ENCODE measurements around the gene SOX4. TPM values are rescaled to one million over a fixed set of nuclear protein-coding genes. Genes with fewer than 3 reads are reported as not detected.

The SOX4 gene
- total RNA-seq, 1 experiment from 2014 or later = 67.0 TPM

DNA sequence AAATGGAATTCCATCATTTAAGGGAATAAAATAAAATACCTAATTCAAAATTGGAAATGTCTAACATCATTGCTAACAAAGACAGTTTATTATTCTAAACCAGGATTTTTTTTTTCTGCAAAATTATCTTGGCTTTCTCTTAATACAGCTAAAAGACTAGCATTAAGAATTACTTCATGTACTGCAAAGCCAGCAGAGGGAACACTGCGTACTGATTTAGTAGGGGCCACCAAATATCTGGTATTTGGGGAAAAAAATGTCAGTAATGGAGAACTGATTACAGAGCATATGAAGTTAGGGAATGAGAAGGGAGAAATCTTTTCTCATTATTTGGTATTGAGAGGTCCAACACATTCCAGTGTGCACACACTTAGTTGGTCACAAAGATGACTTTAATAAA is 3.2 kb upstream of the SOX4 start:
- no peak for TF ChIP-seq EGR1 (IDR thresholded peaks at IDR 0.05; ENCODE audit: low read depth)
- TF ChIP-seq ZNF274 (IDR thresholded peaks at IDR 0.05; ENCODE audit: low read depth, low read length) = no peak
- TF ChIP-seq, protein P1, sequence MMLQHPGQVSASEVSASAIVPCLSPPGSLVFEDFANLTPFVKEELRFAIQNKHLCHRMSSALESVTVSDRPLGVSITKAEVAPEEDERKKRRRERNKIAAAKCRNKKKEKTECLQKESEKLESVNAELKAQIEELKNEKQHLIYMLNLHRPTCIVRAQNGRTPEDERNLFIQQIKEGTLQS (IDR thresholded peaks at IDR 0.05) = no peak
- no peak for TF ChIP-seq RAD21 (IDR thresholded peaks at IDR 0.05; ENCODE audit: low read depth)
- TF ChIP-seq JUND (IDR thresholded peaks at IDR 0.05) = no peak
- TF ChIP-seq, protein P2, sequence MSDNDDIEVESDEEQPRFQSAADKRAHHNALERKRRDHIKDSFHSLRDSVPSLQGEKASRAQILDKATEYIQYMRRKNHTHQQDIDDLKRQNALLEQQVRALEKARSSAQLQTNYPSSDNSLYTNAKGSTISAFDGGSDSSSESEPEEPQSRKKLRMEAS (IDR thresholded peaks at IDR 0.05) = no peak
- TF ChIP-seq, protein P3, sequence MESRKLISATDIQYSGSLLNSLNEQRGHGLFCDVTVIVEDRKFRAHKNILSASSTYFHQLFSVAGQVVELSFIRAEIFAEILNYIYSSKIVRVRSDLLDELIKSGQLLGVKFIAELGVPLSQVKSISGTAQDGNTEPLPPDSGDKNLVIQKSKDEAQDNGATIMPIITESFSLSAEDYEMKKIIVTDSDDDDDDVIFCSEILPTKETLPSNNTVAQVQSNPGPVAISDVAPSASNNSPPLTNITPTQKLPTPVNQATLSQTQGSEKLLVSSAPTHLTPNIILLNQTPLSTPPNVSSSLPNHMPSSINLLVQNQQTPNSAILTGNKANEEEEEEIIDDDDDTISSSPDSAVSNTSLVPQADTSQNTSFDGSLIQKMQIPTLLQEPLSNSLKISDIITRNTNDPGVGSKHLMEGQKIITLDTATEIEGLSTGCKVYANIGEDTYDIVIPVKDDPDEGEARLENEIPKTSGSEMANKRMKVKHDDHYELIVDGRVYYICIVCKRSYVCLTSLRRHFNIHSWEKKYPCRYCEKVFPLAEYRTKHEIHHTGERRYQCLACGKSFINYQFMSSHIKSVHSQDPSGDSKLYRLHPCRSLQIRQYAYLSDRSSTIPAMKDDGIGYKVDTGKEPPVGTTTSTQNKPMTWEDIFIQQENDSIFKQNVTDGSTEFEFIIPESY (IDR thresholded peaks at IDR 0.05; ENCODE audit: extremely low read depth, insufficient replicate concordance, low read length) = no peak
- no peak for TF ChIP-seq SIN3A (IDR thresholded peaks at IDR 0.05; ENCODE audit: low read depth)
- TF ChIP-seq ZFX (IDR thresholded peaks at IDR 0.05) = no peak
- TF ChIP-seq POLR2A (IDR thresholded peaks at IDR 0.05; ENCODE audit: borderline replicate concordance, extremely low read depth, insufficient read depth, insufficient read length) = no peak
- TF ChIP-seq SRF (IDR thresholded peaks at IDR 0.05; ENCODE audit: low read depth) = no peak
- no peak for TF ChIP-seq FOSL1 (IDR thresholded peaks at IDR 0.05; ENCODE audit: low read depth)
- TF ChIP-seq EZH2phosphoT487 (IDR thresholded peaks at IDR 0.05; ENCODE audit: borderline replicate concordance) = no peak
- intact Hi-C loops (cut with micrococcal nuclease) = loop anchor here (5.0 kb wide), 2 partner anchors 157 to 803 kb away; no protein-coding TSS in a partner anchor
- ChIA-PET CTCF (interaction anchor here (2.3 to 4.0 kb wide), 4 partner anchors 717 to 1030 kb away, joined by 7 to 56 read pairs (median 16); no protein-coding TSS in a partner anchor), RAD21 (ENCODE audit: low non-redundant PET in 1 of 2, low total read pairs in 2 of 2, uncharacterized antibody in 2 of 2, unreplicated experiment in 2 of 2) (no interaction called here), POLR2A (no interaction called here)
- Histone ChIP-seq H3K4me1 (ENCODE audit: control insufficient read depth in 1 of 2, insufficient read depth in 2 of 2, low read length in 2 of 2) (peaks cover 14 to 37% of the 10 kb centered on the region in 2 experiments), H3K27me3 (ENCODE audit: insufficient read depth, low read length) (no peaks in the 10 kb centered on the region), H4K20me1 (ENCODE audit: insufficient read depth) (no peaks in the 10 kb centered on the region), H3K79me2 (ENCODE audit: insufficient read depth, low read length) (peaks cover 11% of the 10 kb centered on the region; the same call in 1 of the 2 replicates), H3K27ac (ENCODE audit: low read depth, low read length) (no peak overlapping the region), H3K9ac (ENCODE audit: low read length) (no peak overlapping the region), H3K4me2 (ENCODE audit: low read length) (no peak overlapping the region), H3K9me2 (ENCODE audit: insufficient read depth) (no peaks in the 10 kb centered on the region), H3K36me3 (ENCODE audit: control insufficient read depth in 1 of 2, insufficient read depth in 2 of 2, low read length in 2 of 2) (no peaks in the 10 kb centered on the region), H3K9me3 (ENCODE audit: control insufficient read depth in 1 of 2, insufficient read depth in 1 of 2, low read depth in 1 of 2, low read length in 2 of 2) (no peaks in the 10 kb centered on the region), H2AFZ (ENCODE audit: low read depth, low read length, poor library complexity, severe bottlenecking) (no peak overlapping the region), H3K4me3 (replicated peaks in 1 of 2; ENCODE audit: low read depth in 1 of 2, low read length in 2 of 2) (no peak overlapping the region)
- BruUV-seq (replicated peaks) = no TSS peak
- DNase-seq (ENCODE audit: low read depth, low spot score) (no peak), ATAC-seq (no peak)
